HEK293 (cell line): Measurements from ENCODE around the gene FGF12.

Experiments
- CTCF ChIA-PET: fragments of 350-600 bp; formaldehyde crosslinking; extraction: SDS; loops from one replicate; lab custom pipeline; 2021; ENCODE audit warnings: antibody characterized with exemption; lab: Yijun Ruan, JAX
- POLR2A ChIA-PET: fragments of 300-600 bp; formaldehyde crosslinking; extraction: SDS; loops from one replicate; lab custom pipeline; 2020; ENCODE audit warnings: antibody characterized with exemption, inconsistent platforms; lab: Yijun Ruan, JAX
- H3K27ac ChIP-seq: fragments of 200-500 bp; sonication (Bioruptor generic); 2 replicates; pipeline ENCODE4 v1.5.1; 2014; ENCODE audit warnings: low read depth, low read length, control low read depth, inconsistent platforms; ENCODE audit errors: extremely low read depth
- H3K36me3 ChIP-seq, 2 experiments: fragments of 200-500 bp in 1 of 2; sonication (Bioruptor generic) in 1 of 2; 1 replicate in 1 of 2; 2 replicates in 1 of 2; pipeline ENCODE4 v1.5.1; 2014 to 2017; ENCODE audit warnings: inconsistent platforms in 2 of 2, low read length in 2 of 2; ENCODE audit not compliant: control insufficient read depth in 2 of 2, insufficient read depth in 1 of 2
- H3K4me1 ChIP-seq: fragments of 200-500 bp; sonication (Bioruptor generic); 2 replicates; pipeline ENCODE4 v1.5.1; 2014; ENCODE audit warnings: mild to moderate bottlenecking, low read length, inconsistent platforms; ENCODE audit not compliant: control insufficient read depth, insufficient read depth
- H3K4me3 ChIP-seq: 2 replicates; pipeline ENCODE4 v1.5.1; 2011; ENCODE audit warnings: low read depth, mild to moderate bottlenecking, control low read depth, low read length, moderate library complexity
- H3K9me3 ChIP-seq: fragments of 200-500 bp; sonication (Bioruptor generic); 2 replicates; pipeline ENCODE4 v1.5.1; 2014; ENCODE audit warnings: low read depth, low read length, inconsistent platforms; ENCODE audit not compliant: control insufficient read depth, insufficient read depth
- BCL11A ChIP-seq: fragments of 450-650 bp; formaldehyde crosslinking; IDR thresholded peaks from 2 replicates; pipeline ENCODE4 v1.5.1; 2016; ENCODE audit warnings: low read depth, missing biosample characterization, missing genetic modification characterization
- CTCF ChIP-seq: fragments of 450-650 bp; formaldehyde crosslinking; IDR thresholded peaks from 2 replicates; pipeline ENCODE4 v1.5.1; 2016; ENCODE audit warnings: missing biosample characterization, missing genetic modification characterization
- IKZF3 ChIP-seq: fragments of 450-650 bp; IDR thresholded peaks from 2 replicates; pipeline ENCODE4 v1.5.0; 2018; ENCODE audit warnings: missing biosample characterization, mild to moderate bottlenecking, missing genetic modification characterization, moderate library complexity
- KLF10 ChIP-seq: fragments of 450-650 bp; IDR thresholded peaks from 2 replicates; pipeline ENCODE4 v1.5.1; 2018; ENCODE audit warnings: missing biosample characterization, mild to moderate bottlenecking, missing genetic modification characterization
- KLF8 ChIP-seq: fragments of 450-650 bp; formaldehyde crosslinking; IDR thresholded peaks from 2 replicates; pipeline ENCODE4 v1.5.1; 2016; ENCODE audit warnings: missing biosample characterization, missing genetic modification characterization
- OVOL3 ChIP-seq: fragments of 450-650 bp; formaldehyde crosslinking; IDR thresholded peaks from 2 replicates; pipeline ENCODE4 v1.5.1; 2016; ENCODE audit warnings: missing biosample characterization, missing genetic modification characterization
- REST ChIP-seq: fragments of 450-650 bp; formaldehyde crosslinking; IDR thresholded peaks from 2 replicates; pipeline ENCODE4 v1.5.1; 2016; ENCODE audit warnings: missing biosample characterization, missing genetic modification characterization
- SP2 ChIP-seq: fragments of 450-650 bp; formaldehyde crosslinking; IDR thresholded peaks from 2 replicates; pipeline ENCODE4 v1.5.1; 2016; ENCODE audit warnings: missing biosample characterization, missing genetic modification characterization
- ZBTB1 ChIP-seq: fragments of 450-650 bp; formaldehyde crosslinking; IDR thresholded peaks from 2 replicates; pipeline ENCODE4 v1.5.1; 2016; ENCODE audit warnings: missing biosample characterization, missing genetic modification characterization
- ZNF132 ChIP-seq: fragments of 450-650 bp; formaldehyde crosslinking; IDR thresholded peaks from 2 replicates; pipeline ENCODE4 v1.5.1; 2017; ENCODE audit warnings: missing biosample characterization, missing genetic modification characterization, borderline replicate concordance
- ZNF155 ChIP-seq: fragments of 450-650 bp; formaldehyde crosslinking; IDR thresholded peaks from 2 replicates; pipeline ENCODE4 v1.5.1; 2016; ENCODE audit warnings: missing biosample characterization, missing genetic modification characterization
- ZNF280D ChIP-seq: fragments of 450-650 bp; formaldehyde crosslinking; IDR thresholded peaks from 2 replicates; pipeline ENCODE4 v1.5.1; 2016; ENCODE audit warnings: missing biosample characterization, missing genetic modification characterization
- ZNF302 ChIP-seq: fragments of 450-650 bp; formaldehyde crosslinking; IDR thresholded peaks from 2 replicates; pipeline ENCODE4 v1.5.1; 2016; ENCODE audit warnings: missing biosample characterization, missing genetic modification characterization, low read depth
- ZNF544 ChIP-seq: fragments of 450-650 bp; formaldehyde crosslinking; IDR thresholded peaks from 2 replicates; pipeline ENCODE4 v1.5.0; 2017; ENCODE audit warnings: missing biosample characterization, missing genetic modification characterization
- ZNF654 ChIP-seq: fragments of 450-650 bp; formaldehyde crosslinking; IDR thresholded peaks from 2 replicates; pipeline ENCODE4 v1.5.1; 2016; ENCODE audit warnings: low read depth, missing biosample characterization, missing genetic modification characterization
- ZNF660 ChIP-seq: fragments of 450-650 bp; IDR thresholded peaks from 2 replicates; pipeline ENCODE4 v1.5.1; 2018; ENCODE audit warnings: missing biosample characterization, mild to moderate bottlenecking, missing genetic modification characterization
- ZNF704 ChIP-seq: fragments of 450-650 bp; formaldehyde crosslinking; IDR thresholded peaks from 2 replicates; pipeline ENCODE4 v1.5.1; 2016; ENCODE audit warnings: missing biosample characterization, missing genetic modification characterization
- ZNF777 ChIP-seq: fragments of 450-650 bp; formaldehyde crosslinking; IDR thresholded peaks from 2 replicates; pipeline ENCODE4 v1.5.1; 2017; ENCODE audit warnings: missing biosample characterization, missing genetic modification characterization, borderline replicate concordance

Gene FGF12

GRCh38 chr3:192444791-192445106 is 282.6 kb downstream of the FGF12 start:
- ChIA-PET POLR2A (no interaction called here), CTCF (interaction anchor here (0.6 to 4.2 kb wide), 24 partner anchors 8 to 1562 kb away, joined by 3 to 42 read pairs (median 4); no protein-coding TSS in a partner anchor)
- Histone ChIP-seq H3K9me3 (no peaks in the 10 kb centered on the region), H3K27ac (no peak overlapping the region), H3K4me3 (no peak overlapping the region), H3K4me1 (no peaks in the 10 kb centered on the region), H3K36me3 (no peaks in the 10 kb centered on the region)
- TF ChIP-seq ZNF132 (tag by site-specific recombination): no peak
- no peak for TF ChIP-seq ZNF302
- no peak for TF ChIP-seq SP2 (tag by site-specific recombination)
- no peak for TF ChIP-seq REST
- TF ChIP-seq BCL11A (tag by site-specific recombination): no peak
- TF ChIP-seq IKZF3: no peak
- no peak for TF ChIP-seq ZNF777 (tag by site-specific recombination)
- no peak for TF ChIP-seq KLF8 (tag by site-specific recombination)
- TF ChIP-seq ZNF544: no peak
- no peak for TF ChIP-seq ZBTB1 (tag by site-specific recombination)
- TF ChIP-seq KLF10 (tag by site-specific recombination): no peak
- no peak for TF ChIP-seq ZNF280D (tag by site-specific recombination)
- no peak for TF ChIP-seq ZNF155 (tag by site-specific recombination)
- no peak for TF ChIP-seq OVOL3 (tag by site-specific recombination)

GRCh38 chr3:192444096-192444790 is 283.1 kb downstream of the FGF12 start:
- H3K9me3 ChIP-seq: no peaks in the 10 kb centered on the region
- no peak for TF ChIP-seq ZNF704 (tag by site-specific recombination)
- peak; percentile 34; the same call in 1 of the 2 replicates for TF ChIP-seq ZNF660 (tag by site-specific recombination)
- TF ChIP-seq ZNF654: peak; percentile 85
- TF ChIP-seq CTCF: peak; percentile 55; the same call in 1 of the 2 replicates
- ChIA-PET POLR2A (no interaction called here), CTCF (interaction anchor here (0.6 to 4.2 kb wide), 36 partner anchors 8 to 1563 kb away, joined by 3 to 42 read pairs (median 4); no protein-coding TSS in a partner anchor)
- H3K27ac ChIP-seq: no peak overlapping the region
- no peaks in the 10 kb centered on the region for H3K4me1 ChIP-seq
- no peak overlapping the region for H3K4me3 ChIP-seq
- H3K36me3 ChIP-seq: no peaks in the 10 kb centered on the region
